ENCODE results near the gene ZFAND3. TPM values are rescaled to one million over a fixed set of nuclear protein-coding genes. Genes with fewer than 3 reads are reported as not detected.

Gene ZFAND3
- polyA plus RNA-seq, 3 donors, result 11.5 to 21.1 (median 11.7) TPM

GRCh38 chr6:37860226-37860839 lies 40.8 kb downstream of the ZFAND3 start:
- H3K4me3 Mint-ChIP-seq, result no peak overlapping the region
- Histone ChIP-seq H3K9me3 (replicated peaks in 1 of 2; ENCODE audit: control insufficient read depth in 1 of 2, insufficient read depth in 1 of 2, low read length in 2 of 2) (no peaks in the 10 kb centered on the region), H4K20me1 (ENCODE audit: insufficient read depth, low read length) (peaks cover 99% of the 10 kb centered on the region), H3K9ac (ENCODE audit: insufficient read depth, low read length, poor library complexity, severe bottlenecking) (no peak overlapping the region), H3K4me2 (replicated peaks; ENCODE audit: extremely low read depth, low read length, poor library complexity, severe bottlenecking) (no peak overlapping the region), H3K4me1 (ENCODE audit: control insufficient read depth in 1 of 2, insufficient read depth in 2 of 2, low read length in 2 of 2) (peaks cover 7 to 10% of the 10 kb centered on the region in 2 donors), H3K79me2 (ENCODE audit: insufficient read depth, low read length) (peaks cover 98% of the 10 kb centered on the region), H3K36me3 (replicated peaks in 1 of 2; ENCODE audit: control insufficient read depth in 1 of 2, insufficient read depth in 2 of 2, low read length in 2 of 2) (peaks cover 0 to 25% of the 10 kb centered on the region in 2 donors), H3K27me3 (ENCODE audit: control insufficient read depth in 2 of 2, insufficient read depth in 2 of 2, low read length in 2 of 2) (no peaks in the 10 kb centered on the region), H2AFZ (ENCODE audit: insufficient read depth, low read depth, low read length, poor library complexity, severe bottlenecking) (no peak overlapping the region), H3K4me3 (replicated peaks in 1 of 3; ENCODE audit: low read depth in 2 of 3, low read length in 3 of 3) (no peak overlapping the region), H3K27ac (ENCODE audit: low read depth in 1 of 2, low read length in 2 of 2) (no peak overlapping the region)
- peaks cover 13 to 25% of the 10 kb centered on the region in 2 donors for H3K36me3 Mint-ChIP-seq
- no CpG with 5 or more reads among the region's 1 CpG for WGBS (ENCODE audit: insufficient coverage)
- peak; percentile 67 for TF ChIP-seq CTCF (IDR thresholded peaks at IDR 0.05)
- peak overlapping the region in 2 of 7 donors; percentile 26 to 68 for H3K27ac Mint-ChIP-seq
- DNase-seq, result peak; percentile 31 to 62 (median 50)
- no peaks in the 10 kb centered on the region for H3K27me3 Mint-ChIP-seq (ENCODE audit: low read depth in 3 of 3)
- peaks cover 32% of the 10 kb centered on the region for H3K4me1 Mint-ChIP-seq
- no peaks in the 10 kb centered on the region for H3K9me3 Mint-ChIP-seq
- intact Hi-C loops (cut with micrococcal nuclease), result no loop called here

GRCh38 chr6:37861452-37861851 lies 41.9 kb downstream of the ZFAND3 start:
- no peaks in the 10 kb centered on the region for H3K9me3 Mint-ChIP-seq
- Histone ChIP-seq H3K4me3 (replicated peaks in 1 of 3; ENCODE audit: low read depth in 2 of 3, low read length in 3 of 3) (no peak overlapping the region), H2AFZ (ENCODE audit: insufficient read depth, low read depth, low read length, poor library complexity, severe bottlenecking) (no peak overlapping the region), H3K9ac (ENCODE audit: insufficient read depth, low read length, poor library complexity, severe bottlenecking) (no peak overlapping the region), H4K20me1 (ENCODE audit: insufficient read depth, low read length) (peaks cover 99% of the 10 kb centered on the region), H3K36me3 (replicated peaks in 1 of 2; ENCODE audit: control insufficient read depth in 1 of 2, insufficient read depth in 2 of 2, low read length in 2 of 2) (peaks cover 0 to 14% of the 10 kb centered on the region in 2 donors), H3K27me3 (ENCODE audit: control insufficient read depth in 2 of 2, insufficient read depth in 2 of 2, low read length in 2 of 2) (no peaks in the 10 kb centered on the region), H3K9me3 (replicated peaks in 1 of 2; ENCODE audit: control insufficient read depth in 1 of 2, insufficient read depth in 1 of 2, low read length in 2 of 2) (no peaks in the 10 kb centered on the region), H3K4me1 (ENCODE audit: control insufficient read depth in 1 of 2, insufficient read depth in 2 of 2, low read length in 2 of 2) (peaks cover 16 to 21% of the 10 kb centered on the region in 2 donors), H3K27ac (ENCODE audit: low read depth in 1 of 2, low read length in 2 of 2) (no peak overlapping the region), H3K4me2 (replicated peaks; ENCODE audit: extremely low read depth, low read length, poor library complexity, severe bottlenecking) (no peak overlapping the region), H3K79me2 (ENCODE audit: insufficient read depth, low read length) (peaks cover 98% of the 10 kb centered on the region)
- DNase-seq, result no peak
- no peak overlapping the region for H3K4me3 Mint-ChIP-seq
- intact Hi-C loops (cut with micrococcal nuclease), result no loop called here
- TF ChIP-seq CTCF (IDR thresholded peaks at IDR 0.05), result no peak
- 43% methylated on average over 1 of the region's 2 CpGs for WGBS (ENCODE audit: insufficient coverage)
- peaks cover 41% of the 10 kb centered on the region for H3K4me1 Mint-ChIP-seq
- H3K36me3 Mint-ChIP-seq, result peaks cover 6 to 18% of the 10 kb centered on the region in 2 donors
- H3K27me3 Mint-ChIP-seq (ENCODE audit: low read depth in 3 of 3), result no peaks in the 10 kb centered on the region
- H3K27ac Mint-ChIP-seq, result peak overlapping the region in 3 of 7 donors; percentile 38 to 68 (median 55)

All from CD14-positive monocyte (primary cell).